ENCODE results near the gene FKBP1A.

The FKBP1A gene

GRCh38 chr20:1330075-1330830 lies 62.6 kb downstream of the FKBP1A start:
- no peak for DNase-seq

GRCh38 chr20:1328680-1329330 lies 64.0 kb downstream of the FKBP1A start, which contains the start of gene SDCBP2:
Gene SDCBP2, minus strand, starts transcription at chr20:1329139. Its CDS starts 8,723 bp downstream, at chr20:1320416.
- no peak for DNase-seq

GRCh38 chr20:1327827-1328679 lies 64.8 kb downstream of the FKBP1A start:
- no peak for DNase-seq

GRCh38 chr20:1327241-1327653 lies 65.6 kb downstream of the FKBP1A start:
- no peak for DNase-seq

- DNase-seq = no peak
Measured at GRCh38 chr20:1326031-1326930, 66.6 kb downstream of the FKBP1A start.

GRCh38 chr20:1325173-1326030 lies 67.5 kb downstream of the FKBP1A start:
- peak; percentile 91 to 94 for DNase-seq

GRCh38 chr20:1324598-1325172 lies 68.2 kb downstream of the FKBP1A start:
- DNase-seq = peak in 1 of 2 donors; percentile 49

GRCh38 chr20:1323830-1324597 lies 68.8 kb downstream of the FKBP1A start:
- DNase-seq = no peak

GRCh38 chr20:1323256-1323655 lies 69.6 kb downstream of the FKBP1A start:
- no peak for DNase-seq

- no peak for DNase-seq
Measured at GRCh38 chr20:1322511-1323245, 70.2 kb downstream of the FKBP1A start.

- no peak for DNase-seq
Measured at GRCh38 chr20:1321654-1321939, 71.3 kb downstream of the FKBP1A start.

- DNase-seq = no peak
Measured at GRCh38 chr20:1320902-1321653, 71.8 kb downstream of the FKBP1A start.

GRCh38 chr20:1320016-1320415 lies 72.8 kb downstream of the FKBP1A start:
- DNase-seq = no peak

GRCh38 chr20:1319462-1319861 lies 73.4 kb downstream of the FKBP1A start:
- DNase-seq = no peak

- DNase-seq = no peak
Measured at GRCh38 chr20:1319051-1319450, 73.8 kb downstream of the FKBP1A start.

All from bone marrow (tissue), 2 donors.